Neuron (in vitro differentiated cells): Measurements from ENCODE around the gene FRY.
"Not testable (repeated sequence)": the region's sequence is repeated elsewhere in the genome, so short reads cannot be mapped to it uniquely, and the experiment has no call there.

Experiments used
- H2AFZ ChIP-seq: one replicate; pipeline ENCODE4 v1.6.1; 2013; ENCODE audit warnings: low read depth, mild to moderate bottlenecking, inconsistent platforms, low read length, moderate library complexity
- H3K27me3 ChIP-seq: one replicate; pipeline ENCODE4 v1.6.1; 2013; ENCODE audit warnings: low read length; ENCODE audit not compliant: insufficient read depth
- H3K36me3 ChIP-seq: one replicate; pipeline ENCODE4 v1.6.1; 2013; ENCODE audit warnings: low read length; ENCODE audit not compliant: insufficient read depth
- H3K4me1 ChIP-seq: one replicate; pipeline ENCODE4 v1.6.1; 2013; ENCODE audit warnings: low read length; ENCODE audit not compliant: insufficient read depth
- H3K4me3 ChIP-seq: 2 replicates; pipeline ENCODE4 v1.5.1; 2013; ENCODE audit warnings: mild to moderate bottlenecking, low read length, moderate library complexity
- H3K9me3 ChIP-seq: one replicate; pipeline ENCODE4 v1.6.1; 2013; ENCODE audit warnings: low read length

FRY gene

GRCh38 chr13:32056316-32056715 is 24.7 kb downstream of the FRY start:
- no peaks in the 10 kb centered on the region for H3K9me3 ChIP-seq
- H3K27me3 ChIP-seq = no peaks in the 10 kb centered on the region
- H2AFZ ChIP-seq = no peak overlapping the region
- H3K36me3 ChIP-seq = no peaks in the 10 kb centered on the region
- H3K4me3 ChIP-seq = no peak overlapping the region
- H3K4me1 ChIP-seq = no peaks in the 10 kb centered on the region

GRCh38 chr13:32057325-32057724 is 25.8 kb downstream of the FRY start:
- not testable (repeated sequence) for H3K4me1 ChIP-seq, H3K27me3 ChIP-seq, H3K9me3 ChIP-seq, H2AFZ ChIP-seq, H3K36me3 ChIP-seq, H3K4me3 ChIP-seq

- Histone ChIP-seq H3K27me3 (no peaks in the 10 kb centered on the region), H2AFZ (no peak overlapping the region), H3K9me3 (no peaks in the 10 kb centered on the region), H3K4me3 (no peak overlapping the region), H3K4me1 (no peaks in the 10 kb centered on the region), H3K36me3 (no peaks in the 10 kb centered on the region)
Measured at GRCh38 chr13:32059511-32059984, 28.0 kb downstream of the FRY start.

- H2AFZ ChIP-seq = no peak overlapping the region
- no peak overlapping the region for H3K4me3 ChIP-seq
- no peaks in the 10 kb centered on the region for H3K9me3 ChIP-seq
- H3K27me3 ChIP-seq = no peaks in the 10 kb centered on the region
- no peaks in the 10 kb centered on the region for H3K36me3 ChIP-seq
- no peaks in the 10 kb centered on the region for H3K4me1 ChIP-seq
Measured at GRCh38 chr13:32060401-32060878, 28.9 kb downstream of the FRY start.

GRCh38 chr13:32063619-32064233 is 32.2 kb downstream of the FRY start:
- Histone ChIP-seq H3K27me3 (no peaks in the 10 kb centered on the region), H3K9me3 (no peaks in the 10 kb centered on the region), H3K4me1 (no peaks in the 10 kb centered on the region), H3K36me3 (no peaks in the 10 kb centered on the region), H3K4me3 (no peak overlapping the region), H2AFZ (no peak overlapping the region)

- Histone ChIP-seq H3K4me1 (no peaks in the 10 kb centered on the region), H2AFZ (no peak overlapping the region), H3K36me3 (no peaks in the 10 kb centered on the region), H3K9me3 (no peaks in the 10 kb centered on the region), H3K27me3 (no peaks in the 10 kb centered on the region), H3K4me3 (no peak overlapping the region)
Measured at GRCh38 chr13:32067149-32067961, 35.8 kb downstream of the FRY start.

GRCh38 chr13:32068255-32068654 is 36.7 kb downstream of the FRY start:
- no peak overlapping the region for H2AFZ ChIP-seq
- H3K27me3 ChIP-seq = no peaks in the 10 kb centered on the region
- no peaks in the 10 kb centered on the region for H3K4me1 ChIP-seq
- H3K9me3 ChIP-seq = no peaks in the 10 kb centered on the region
- H3K4me3 ChIP-seq = no peak overlapping the region
- no peaks in the 10 kb centered on the region for H3K36me3 ChIP-seq

GRCh38 chr13:32073180-32073864 is 41.7 kb downstream of the FRY start:
- H3K4me1 ChIP-seq = no peaks in the 10 kb centered on the region
- H2AFZ ChIP-seq = no peak overlapping the region
- H3K27me3 ChIP-seq = no peaks in the 10 kb centered on the region
- no peaks in the 10 kb centered on the region for H3K36me3 ChIP-seq
- H3K4me3 ChIP-seq = no peak overlapping the region
- H3K9me3 ChIP-seq = no peaks in the 10 kb centered on the region

GRCh38 chr13:32075170-32075851 is 43.7 kb downstream of the FRY start:
- Histone ChIP-seq H3K4me1 (no peaks in the 10 kb centered on the region), H3K36me3 (no peaks in the 10 kb centered on the region), H2AFZ (no peak overlapping the region), H3K27me3 (no peaks in the 10 kb centered on the region), H3K4me3 (no peak overlapping the region), H3K9me3 (no peaks in the 10 kb centered on the region)

- Histone ChIP-seq H2AFZ (peak overlapping the region; percentile 30), H3K9me3 (no peaks in the 10 kb centered on the region), H3K36me3 (no peaks in the 10 kb centered on the region), H3K27me3 (no peaks in the 10 kb centered on the region), H3K4me3 (no peak overlapping the region), H3K4me1 (no peaks in the 10 kb centered on the region)
Measured at GRCh38 chr13:32079587-32079986, 48.0 kb downstream of the FRY start.

GRCh38 chr13:32080328-32080744 is 48.8 kb downstream of the FRY start:
- Histone ChIP-seq H3K4me1 (no peaks in the 10 kb centered on the region), H3K36me3 (no peaks in the 10 kb centered on the region), H3K9me3 (no peaks in the 10 kb centered on the region), H3K27me3 (no peaks in the 10 kb centered on the region), H3K4me3 (no peak overlapping the region), H2AFZ (no peak overlapping the region)

- no peak overlapping the region for H2AFZ ChIP-seq
- no peak overlapping the region for H3K4me3 ChIP-seq
- H3K27me3 ChIP-seq = no peaks in the 10 kb centered on the region
- no peaks in the 10 kb centered on the region for H3K36me3 ChIP-seq
- no peaks in the 10 kb centered on the region for H3K4me1 ChIP-seq
- no peaks in the 10 kb centered on the region for H3K9me3 ChIP-seq
Measured at GRCh38 chr13:32081591-32081990, 50.0 kb downstream of the FRY start.

- no peaks in the 10 kb centered on the region for H3K36me3 ChIP-seq
- H3K27me3 ChIP-seq = no peaks in the 10 kb centered on the region
- H3K4me1 ChIP-seq = no peaks in the 10 kb centered on the region
Measured at GRCh38 chr13:32086366-32086765, 54.8 kb downstream of the FRY start.

More at GRCh38 chr13:32086366-32086765, 54.8 kb downstream of the FRY start:
- Histone ChIP-seq H3K9me3 (no peaks in the 10 kb centered on the region), H2AFZ (no peak overlapping the region), H3K4me3 (no peak overlapping the region)
